ENCODE data around the gene AGRN.
"Not testable (repeated sequence)": the region's sequence is repeated elsewhere in the genome, so short reads cannot be mapped to it uniquely, and the experiment has no call there.

The AGRN gene

GRCh38 chr1:982765-983436 lies 37.0 kb upstream of the AGRN start:
- no peak for DNase-seq

DNA sequence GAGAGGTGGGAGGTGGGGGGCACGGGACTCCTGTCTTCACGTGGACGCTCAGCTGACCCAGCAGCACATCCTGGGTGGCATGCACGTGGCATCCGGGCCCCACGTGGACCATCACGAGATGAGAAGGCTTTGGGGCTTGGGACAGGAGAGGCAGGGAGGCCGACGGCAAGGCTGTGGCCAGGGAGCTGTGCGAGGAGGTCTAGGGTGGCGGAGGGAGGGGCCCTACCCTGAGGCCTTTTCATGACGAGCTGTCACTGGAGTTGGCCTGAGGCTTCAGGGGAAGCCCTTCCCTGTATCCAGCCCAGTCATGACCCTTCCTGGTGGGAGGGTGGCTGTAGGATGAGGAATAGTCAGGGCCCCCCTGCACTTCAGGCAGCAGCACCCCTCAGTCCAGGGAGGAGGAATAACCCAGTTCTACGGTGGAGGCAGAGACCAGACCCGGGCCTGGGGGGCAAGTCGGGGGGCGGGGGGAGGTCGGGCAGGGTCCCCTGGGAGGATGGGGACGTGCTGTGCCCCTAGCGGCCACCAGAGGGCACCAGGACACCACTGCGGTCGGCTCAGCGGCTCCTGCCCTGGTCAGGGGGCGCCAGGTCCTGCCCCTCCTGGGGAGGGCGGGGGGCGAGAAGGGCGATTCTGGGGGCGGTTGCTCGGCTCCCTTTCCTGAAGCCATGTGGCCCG lies 36.0 kb upstream of the AGRN start:
- peak; percentile 65 for DNase-seq

DNA sequence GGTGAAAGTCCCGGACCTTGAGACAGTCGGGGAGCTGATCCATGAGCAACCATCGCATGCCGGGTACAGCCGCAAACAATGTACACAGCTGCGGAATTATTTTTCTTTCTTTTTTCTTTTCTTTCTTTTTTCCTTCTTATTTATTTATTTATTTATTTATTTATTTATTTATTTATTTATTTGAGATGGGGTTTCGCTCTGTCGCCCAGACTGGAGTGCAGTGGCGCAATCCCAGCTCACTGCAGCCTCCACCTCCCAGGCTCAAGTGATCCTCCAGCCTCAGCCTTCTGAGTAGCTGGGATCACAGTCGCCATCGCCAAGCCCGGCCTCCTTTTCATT lies 35.5 kb upstream of the AGRN start:
- no peak for DNase-seq

DNA sequence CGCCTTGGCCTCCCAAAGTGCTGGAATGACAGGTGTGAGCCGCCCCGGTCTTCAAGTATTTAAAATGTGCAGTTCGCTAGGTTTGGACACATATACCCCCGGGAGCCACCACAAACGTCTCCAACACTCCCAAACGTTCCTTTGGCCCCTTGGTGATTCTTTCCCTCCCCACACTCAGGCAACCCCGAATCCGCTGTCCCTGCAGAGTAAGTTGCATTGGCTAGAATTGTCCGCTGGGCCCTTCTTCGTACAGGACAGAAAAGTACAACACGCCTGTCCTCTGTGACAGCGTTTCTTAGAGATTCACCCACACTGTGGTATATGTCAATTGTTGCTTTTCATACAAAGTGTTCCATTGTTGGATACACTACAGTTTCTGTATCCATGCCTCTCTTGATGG lies 34.8 kb upstream of the AGRN start:
- DNase-seq = no peak

DNA sequence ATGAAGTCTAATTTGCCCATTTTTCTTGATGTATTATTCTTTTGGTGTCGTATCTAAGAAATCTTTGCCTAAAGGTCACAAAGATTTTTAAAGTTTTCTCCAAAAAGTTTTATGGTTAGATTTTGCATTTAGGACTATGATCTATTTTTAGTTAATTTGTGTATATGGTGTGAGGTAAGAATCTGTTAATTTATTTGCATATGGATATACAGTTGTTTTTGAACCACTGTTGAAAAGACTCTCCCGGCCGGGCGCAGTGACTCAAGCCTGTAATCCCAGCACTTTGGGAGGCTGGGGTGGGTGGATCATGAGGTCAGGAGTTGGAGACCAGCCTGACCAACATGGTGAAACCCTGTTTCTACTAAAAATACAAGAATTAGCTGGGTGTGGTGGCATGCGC lies 31.9 kb upstream of the AGRN start:
- not testable (repeated sequence) for DNase-seq

- not testable (repeated sequence) for DNase-seq
Measured at GRCh38 chr1:991275-991674, 28.6 kb upstream of the AGRN start.

DNA sequence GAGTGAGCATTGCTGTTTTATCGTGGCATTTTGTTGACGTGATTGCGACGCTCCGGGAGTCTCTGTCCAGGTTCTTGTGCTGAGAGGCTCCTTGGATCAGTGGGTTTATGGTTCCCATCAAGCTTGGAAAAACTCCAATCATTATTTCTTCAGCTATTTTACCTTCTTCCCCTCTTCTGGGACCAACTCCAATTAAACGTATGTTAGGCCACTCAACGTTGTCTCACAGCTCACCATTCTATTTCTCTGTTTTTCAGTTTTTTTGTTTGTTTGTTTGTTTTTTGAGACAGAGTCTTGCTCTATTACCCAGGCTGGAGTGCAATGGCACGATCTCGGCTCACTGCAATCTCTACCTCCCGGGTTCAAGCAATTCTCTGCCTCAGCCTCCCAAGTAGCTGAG lies 28.0 kb upstream of the AGRN start:
- no peak for DNase-seq

- DNase-seq = no peak
Measured at GRCh38 chr1:992362-992761, 27.6 kb upstream of the AGRN start.

- DNase-seq = no peak
Measured at GRCh38 chr1:993379-993995, 26.4 kb upstream of the AGRN start.

DNA sequence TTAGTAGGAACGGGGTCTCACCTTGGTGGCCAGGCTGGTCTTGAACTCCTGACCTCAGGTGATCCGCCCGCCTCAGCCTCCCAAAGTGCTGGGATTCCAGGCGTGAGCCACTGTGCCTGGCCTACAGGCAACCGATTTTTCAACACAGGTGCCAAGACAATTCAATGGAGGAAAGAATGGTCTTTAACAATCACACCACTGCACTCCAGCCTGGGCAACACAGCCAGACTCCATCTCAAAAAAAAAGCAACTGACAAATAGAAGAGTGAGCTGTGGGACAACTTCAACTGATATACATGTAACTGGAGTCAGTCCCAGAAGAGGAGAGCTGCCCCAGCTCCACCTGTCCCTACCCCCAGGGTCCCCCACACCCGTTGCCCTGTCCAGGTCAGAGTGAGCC lies 25.4 kb upstream of the AGRN start:
- not testable (repeated sequence) for DNase-seq

DNA sequence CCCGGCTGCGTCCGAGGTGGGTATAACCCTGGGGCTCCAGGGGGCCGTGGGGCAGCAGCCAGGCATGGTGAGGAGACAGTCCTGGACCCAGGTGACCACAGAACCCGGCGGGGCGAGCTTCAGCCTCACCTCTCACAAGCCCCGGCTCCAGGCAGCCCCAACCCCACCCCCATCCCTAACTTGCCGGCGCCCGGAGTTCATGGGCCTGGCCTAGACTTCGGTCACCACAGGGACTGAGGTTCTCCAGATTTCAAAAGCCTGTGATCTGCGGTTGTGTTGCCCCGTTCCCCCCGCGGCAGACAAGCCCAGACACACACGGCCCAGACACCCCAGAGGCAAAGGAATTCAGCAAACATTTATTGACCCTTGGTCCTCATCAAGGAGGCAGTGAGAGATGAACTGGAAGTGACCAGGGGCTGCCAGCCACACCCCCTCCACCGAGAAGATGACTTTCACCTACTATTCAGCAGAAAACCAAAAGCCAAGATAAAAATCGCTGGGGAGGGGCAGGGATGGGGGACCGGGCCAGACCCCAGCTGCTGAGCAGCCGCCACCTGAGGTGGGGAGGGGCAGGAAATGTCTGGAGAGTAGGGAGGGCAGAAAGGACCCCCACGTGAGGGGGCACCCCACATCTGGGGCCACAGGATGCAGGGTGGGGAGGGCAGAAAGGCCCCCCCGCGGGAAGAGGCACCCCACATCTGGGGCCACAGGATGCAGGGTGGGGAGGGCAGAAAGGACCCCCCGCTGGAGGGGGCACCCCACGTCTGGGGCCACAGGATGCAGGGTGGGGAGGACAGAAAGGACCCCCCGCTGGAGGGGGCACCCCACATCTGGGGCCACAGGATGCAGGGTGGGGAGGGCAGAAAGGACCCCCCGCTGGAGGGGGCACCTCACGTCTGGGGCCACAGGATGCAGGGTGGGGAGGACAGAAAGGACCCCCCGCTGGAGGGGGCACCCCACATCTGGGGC lies 24.0 kb upstream of the AGRN start:
- DNase-seq = no peak

- DNase-seq = no peak
Measured at GRCh38 chr1:996851-997712, 22.8 kb upstream of the AGRN start.

DNA sequence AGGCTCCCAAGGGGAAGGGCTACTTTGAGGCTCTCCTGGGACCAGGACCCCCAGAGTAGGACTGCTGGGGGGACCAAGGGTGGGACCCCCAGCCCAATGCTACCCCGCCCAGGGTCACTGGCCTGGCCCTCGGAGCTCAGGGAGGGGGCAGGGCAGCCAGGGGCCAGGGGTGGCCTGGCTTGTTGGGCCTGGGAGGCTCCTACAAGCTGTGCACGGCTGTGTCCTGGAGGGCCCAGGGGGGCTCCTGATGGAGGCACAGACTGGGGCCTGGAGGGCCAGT lies 22.3 kb upstream of the AGRN start:
- DNase-seq = no peak

- no peak for DNase-seq
Measured at GRCh38 chr1:997993-998744, 21.8 kb upstream of the AGRN start.

DNA sequence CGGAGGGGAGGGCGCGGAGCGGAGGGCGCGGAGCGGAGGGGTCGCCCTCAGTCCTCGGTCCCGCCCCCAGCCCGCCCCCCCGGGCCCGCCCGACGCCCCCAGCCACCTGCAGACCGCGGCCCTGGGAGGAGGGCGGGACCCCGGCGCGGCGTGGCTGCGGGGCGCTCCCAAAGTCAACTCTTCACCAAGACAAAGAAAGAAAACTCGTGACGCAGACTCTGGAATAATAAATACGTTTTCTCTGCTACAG lies 21.2 kb upstream of the AGRN start:
- no peak for DNase-seq

DNA sequence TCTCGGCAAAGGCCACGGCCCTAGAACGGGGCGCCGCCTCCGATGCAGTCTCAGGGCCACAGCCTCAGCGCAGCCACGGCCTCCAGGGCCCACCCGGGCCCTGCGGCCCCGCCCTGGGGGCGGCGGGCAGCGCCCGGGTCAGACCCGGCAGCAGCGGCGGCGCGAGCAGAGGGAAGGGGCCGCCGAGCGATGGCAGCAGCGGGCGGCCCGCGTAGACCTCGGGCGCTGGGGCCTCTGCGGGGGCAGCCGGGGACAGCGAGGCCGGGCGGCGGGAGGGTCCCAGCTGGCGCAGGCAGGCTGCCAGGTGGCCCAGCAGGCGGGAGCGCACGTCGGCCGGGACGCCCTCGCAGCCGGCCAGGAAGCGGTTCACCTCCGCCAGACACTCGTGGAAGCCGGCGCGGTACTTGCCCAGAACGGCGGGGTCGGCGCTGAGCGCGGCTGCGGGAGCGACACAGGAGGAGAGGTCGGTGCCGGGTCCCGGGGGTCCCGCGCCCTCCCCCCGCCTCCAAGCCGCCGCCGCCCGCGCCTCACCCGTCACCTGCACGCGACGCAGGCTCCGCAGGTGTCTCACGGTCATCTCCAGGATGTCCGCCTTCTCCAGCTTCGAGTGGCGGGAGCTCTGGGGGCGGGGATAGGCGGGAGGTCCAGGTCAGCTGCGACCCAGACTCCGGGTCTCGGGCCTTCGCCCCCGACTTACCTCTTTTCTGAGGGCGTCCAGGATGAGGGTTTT lies 20.8 kb upstream of the AGRN start:
- DNase-seq = no peak

GRCh38 chr1:999725-1000356 lies 20.1 kb upstream of the AGRN start, which contains the start of gene HES4:
HES4 (minus strand) TSS chr1:1000097; CDS start chr1:999973, 124 bp downstream.
- peak; percentile 78 for DNase-seq

DNA sequence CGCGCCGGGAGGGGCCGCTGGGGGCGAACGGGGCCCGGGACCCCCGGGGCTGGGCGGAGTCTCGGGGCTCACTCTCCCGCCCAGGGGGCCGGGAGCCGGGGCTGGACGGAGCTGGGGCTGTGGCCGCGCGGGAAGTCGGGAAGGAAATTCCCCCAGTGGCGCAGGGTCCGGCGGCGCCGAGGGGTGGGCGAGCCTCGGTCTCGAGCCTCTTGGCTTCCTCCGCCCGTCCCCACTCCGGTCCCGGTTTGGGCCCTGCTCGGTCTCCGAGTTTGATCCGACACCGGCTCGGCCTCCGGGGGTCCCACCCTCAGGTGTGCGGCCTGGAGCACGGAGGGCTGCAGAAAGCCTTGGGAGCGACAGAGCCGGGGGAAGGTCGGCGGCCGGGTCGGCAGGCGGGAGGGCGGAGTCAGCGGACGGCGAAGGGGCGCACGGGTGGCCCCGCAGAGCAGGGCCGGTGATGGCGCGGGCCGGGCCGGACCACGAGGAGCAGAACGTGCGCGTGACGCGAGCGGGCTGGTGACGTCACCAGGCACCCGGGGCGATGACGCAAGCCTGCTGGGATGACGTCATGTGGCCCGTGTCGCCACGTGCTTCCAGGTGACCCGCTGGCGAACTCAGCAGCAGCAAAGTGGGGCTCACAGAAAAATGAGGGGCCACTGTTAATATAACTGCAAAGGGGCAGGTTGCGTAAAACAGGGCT lies 19.4 kb upstream of the AGRN start:
- peak; percentile 80 for DNase-seq

DNA sequence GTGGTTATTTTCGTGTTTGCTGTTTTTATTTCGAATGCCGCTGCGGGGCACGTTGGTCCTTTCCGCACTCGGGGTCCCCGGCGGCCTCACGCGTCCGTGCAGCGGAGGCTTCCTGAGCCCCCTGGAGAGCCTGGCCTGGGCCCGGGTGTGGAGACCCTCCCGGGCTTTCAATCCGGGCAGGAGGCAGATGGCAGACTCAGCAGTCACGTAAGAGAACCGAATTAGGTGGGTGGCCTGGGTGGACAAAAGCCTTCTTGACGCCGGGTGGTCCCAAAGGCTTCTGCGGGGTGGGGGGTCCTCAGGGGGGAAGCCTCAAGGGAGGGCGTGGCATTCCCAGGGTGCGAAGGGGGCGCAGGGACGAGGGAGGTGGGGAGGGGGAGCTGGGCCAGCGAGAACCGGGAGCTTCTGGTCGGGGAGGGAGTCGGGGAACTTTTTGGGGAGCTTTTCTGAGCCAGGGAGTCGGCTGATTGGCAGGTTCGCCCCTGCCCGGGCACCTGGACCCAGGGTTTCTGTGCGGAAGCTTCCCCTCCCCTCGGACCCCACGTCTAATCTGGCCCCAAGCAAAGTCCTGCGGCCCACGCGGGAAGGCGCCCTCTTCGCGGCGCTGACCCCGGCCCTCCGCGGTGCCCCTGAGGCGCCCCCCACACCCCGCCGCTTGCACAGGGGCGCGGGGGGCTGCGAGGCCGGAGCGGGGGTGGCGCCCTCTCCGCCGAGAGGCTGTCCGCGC lies 18.7 kb upstream of the AGRN start:
- no peak for DNase-seq

Measured in activated naive CD4-positive, alpha-beta T cell treated with anti-CD3 and anti-CD28 coated beads, Interleukin-2, amount 50 U/mL, for 16 hours (primary cell).